ENCODE data around the gene DLG2.

The DLG2 gene

GRCh38 chr11:83537131-83537610 is 2090.0 kb downstream of the DLG2 start:
- DNase-seq, result no peak
- H3K36me3 ChIP-seq (replicated peaks; ENCODE audit: insufficient read depth, low read length), result no peaks in the 10 kb centered on the region
- no peaks in the 10 kb centered on the region for H3F3A ChIP-seq (ENCODE audit: insufficient read depth, low read length)
- H3K9me3 ChIP-seq (replicated peaks; ENCODE audit: insufficient read depth, low read length), result no peaks in the 10 kb centered on the region
- no peak overlapping the region for H3K4me2 ChIP-seq (ENCODE audit: low read depth, low read length)
- H3K79me2 ChIP-seq (ENCODE audit: low read length), result no peaks in the 10 kb centered on the region
- no peak overlapping the region for H3K27ac ChIP-seq (ENCODE audit: low read length)
- no peak overlapping the region for H2AFZ ChIP-seq (ENCODE audit: low read length)
- H3K27me3 ChIP-seq (replicated peaks; ENCODE audit: insufficient read depth, low read length), result no peaks in the 10 kb centered on the region
- no peak for TF ChIP-seq EZH2phosphoT487 (IDR thresholded peaks at IDR 0.05; ENCODE audit: low read length)
- TF ChIP-seq, protein P1, sequence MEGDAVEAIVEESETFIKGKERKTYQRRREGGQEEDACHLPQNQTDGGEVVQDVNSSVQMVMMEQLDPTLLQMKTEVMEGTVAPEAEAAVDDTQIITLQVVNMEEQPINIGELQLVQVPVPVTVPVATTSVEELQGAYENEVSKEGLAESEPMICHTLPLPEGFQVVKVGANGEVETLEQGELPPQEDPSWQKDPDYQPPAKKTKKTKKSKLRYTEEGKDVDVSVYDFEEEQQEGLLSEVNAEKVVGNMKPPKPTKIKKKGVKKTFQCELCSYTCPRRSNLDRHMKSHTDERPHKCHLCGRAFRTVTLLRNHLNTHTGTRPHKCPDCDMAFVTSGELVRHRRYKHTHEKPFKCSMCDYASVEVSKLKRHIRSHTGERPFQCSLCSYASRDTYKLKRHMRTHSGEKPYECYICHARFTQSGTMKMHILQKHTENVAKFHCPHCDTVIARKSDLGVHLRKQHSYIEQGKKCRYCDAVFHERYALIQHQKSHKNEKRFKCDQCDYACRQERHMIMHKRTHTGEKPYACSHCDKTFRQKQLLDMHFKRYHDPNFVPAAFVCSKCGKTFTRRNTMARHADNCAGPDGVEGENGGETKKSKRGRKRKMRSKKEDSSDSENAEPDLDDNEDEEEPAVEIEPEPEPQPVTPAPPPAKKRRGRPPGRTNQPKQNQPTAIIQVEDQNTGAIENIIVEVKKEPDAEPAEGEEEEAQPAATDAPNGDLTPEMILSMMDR (IDR thresholded peaks at IDR 0.05; ENCODE audit: low read length), result no peak
- TF ChIP-seq EZH2 (optimal IDR thresholded peaks at IDR 0.05; ENCODE audit: low read depth, low read length), result no peak
- H3K9me2 ChIP-seq (replicated peaks; ENCODE audit: insufficient read depth, low read length), result no peaks in the 10 kb centered on the region
- H4K20me1 ChIP-seq (ENCODE audit: insufficient read depth, low read length), result no peaks in the 10 kb centered on the region
- no peak overlapping the region for H3K9ac ChIP-seq (ENCODE audit: low read length)
- H3K4me1 ChIP-seq (ENCODE audit: low read length), result no peaks in the 10 kb centered on the region
- no peak overlapping the region for H3K4me3 ChIP-seq (ENCODE audit: low read length)

DNA sequence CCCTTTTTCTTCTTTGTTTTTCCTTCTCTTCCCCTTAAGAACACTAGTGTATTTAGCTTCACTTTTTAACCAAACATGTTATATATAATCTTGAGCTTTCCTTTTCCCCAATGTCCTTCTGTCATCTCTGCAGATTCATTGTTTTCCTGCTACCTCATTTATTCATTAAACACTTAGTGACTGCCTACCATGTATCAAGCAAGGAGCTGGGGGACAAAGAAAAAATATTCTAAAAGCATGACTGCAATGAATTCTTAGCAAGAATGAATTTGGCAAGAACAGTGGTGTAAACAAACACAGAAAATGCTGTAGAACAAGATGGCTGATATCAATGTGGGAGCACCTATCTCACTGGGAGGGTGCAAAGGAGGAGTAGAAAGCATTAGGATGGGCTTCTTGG is 2094.0 kb downstream of the DLG2 start:
- Histone ChIP-seq H3K36me3 (replicated peaks; ENCODE audit: insufficient read depth, low read length) (no peaks in the 10 kb centered on the region), H3K27ac (ENCODE audit: low read length) (no peak overlapping the region), H3K9me3 (replicated peaks; ENCODE audit: insufficient read depth, low read length) (no peaks in the 10 kb centered on the region), H3K9me2 (replicated peaks; ENCODE audit: insufficient read depth, low read length) (no peaks in the 10 kb centered on the region), H2AFZ (ENCODE audit: low read length) (no peak overlapping the region), H3K4me2 (ENCODE audit: low read depth, low read length) (no peak overlapping the region), H3K27me3 (replicated peaks; ENCODE audit: insufficient read depth, low read length) (no peaks in the 10 kb centered on the region), H4K20me1 (ENCODE audit: insufficient read depth, low read length) (no peaks in the 10 kb centered on the region), H3K79me2 (ENCODE audit: low read length) (no peaks in the 10 kb centered on the region), H3F3A (ENCODE audit: insufficient read depth, low read length) (no peaks in the 10 kb centered on the region), H3K4me1 (ENCODE audit: low read length) (no peaks in the 10 kb centered on the region), H3K9ac (ENCODE audit: low read length) (no peak overlapping the region), H3K4me3 (ENCODE audit: low read length) (no peak overlapping the region)
- no peak for DNase-seq
- TF ChIP-seq, protein P1 (IDR thresholded peaks at IDR 0.05; ENCODE audit: low read length), result no peak
- no peak for TF ChIP-seq EZH2 (optimal IDR thresholded peaks at IDR 0.05; ENCODE audit: low read depth, low read length)
- TF ChIP-seq EZH2phosphoT487 (IDR thresholded peaks at IDR 0.05; ENCODE audit: low read length), result no peak

GRCh38 chr11:83528877-83529276 is 2098.3 kb downstream of the DLG2 start:
- no peaks in the 10 kb centered on the region for H3K79me2 ChIP-seq (ENCODE audit: low read length)
- no peaks in the 10 kb centered on the region for H3K9me3 ChIP-seq (replicated peaks; ENCODE audit: insufficient read depth, low read length)
- no peak overlapping the region for H3K9ac ChIP-seq (ENCODE audit: low read length)
- DNase-seq, result no peak
- H3K4me1 ChIP-seq (ENCODE audit: low read length), result no peaks in the 10 kb centered on the region
- no peaks in the 10 kb centered on the region for H3K9me2 ChIP-seq (replicated peaks; ENCODE audit: insufficient read depth, low read length)
- H3K36me3 ChIP-seq (replicated peaks; ENCODE audit: insufficient read depth, low read length), result no peaks in the 10 kb centered on the region
- TF ChIP-seq EZH2phosphoT487 (IDR thresholded peaks at IDR 0.05; ENCODE audit: low read length), result no peak
- TF ChIP-seq EZH2 (optimal IDR thresholded peaks at IDR 0.05; ENCODE audit: low read depth, low read length), result no peak
- TF ChIP-seq, protein P1 (IDR thresholded peaks at IDR 0.05; ENCODE audit: low read length), result no peak
- no peak overlapping the region for H3K4me3 ChIP-seq (ENCODE audit: low read length)
- no peaks in the 10 kb centered on the region for H3K27me3 ChIP-seq (replicated peaks; ENCODE audit: insufficient read depth, low read length)
- no peak overlapping the region for H3K4me2 ChIP-seq (ENCODE audit: low read depth, low read length)
- H3F3A ChIP-seq (ENCODE audit: insufficient read depth, low read length), result no peaks in the 10 kb centered on the region
- H3K27ac ChIP-seq (ENCODE audit: low read length), result no peak overlapping the region
- no peak overlapping the region for H2AFZ ChIP-seq (ENCODE audit: low read length)
- no peaks in the 10 kb centered on the region for H4K20me1 ChIP-seq (ENCODE audit: insufficient read depth, low read length)

All from MM.1S (cell line).